Spinal cord (tissue), 10 donors: ENCODE measurements around the gene RHOC. TPM values are rescaled to one million over a fixed set of nuclear protein-coding genes. Genes with fewer than 3 reads are reported as not detected.
A peak's percentile ranks its signal among the peaks of the same experiment; 100 is the strongest.

Source experiments
- DNase-seq, 6 donors: peaks; one replicate each; pipeline versions ENCODE4 v3.0.0 to v3.0.0-alpha.2; 2013 to 2015; ENCODE audit warnings: low spot score in 6 of 6, low read depth in 4 of 6
- H3K27ac ChIP-seq: one replicate; pipeline ENCODE4 v1.5.1; 2013; ENCODE audit warnings: low read depth, low read length, control low read depth
- H3K27me3 ChIP-seq: one replicate; pipeline ENCODE4 v1.6.1; 2013; ENCODE audit warnings: low read length; ENCODE audit not compliant: control insufficient read depth, insufficient read depth
- H3K36me3 ChIP-seq: one replicate; pipeline ENCODE4 v1.6.1; 2013; ENCODE audit warnings: low read length; ENCODE audit not compliant: control insufficient read depth, insufficient read depth
- H3K4me1 ChIP-seq: one replicate; pipeline ENCODE4 v1.6.1; 2013; ENCODE audit warnings: low read length; ENCODE audit not compliant: control insufficient read depth, insufficient read depth
- H3K4me3 ChIP-seq: one replicate; pipeline ENCODE4 v1.5.1; 2013; ENCODE audit warnings: low read depth, low read length, control low read depth
- H3K9me3 ChIP-seq: one replicate; pipeline ENCODE4 v1.6.1; 2013; ENCODE audit warnings: low read length; ENCODE audit not compliant: control insufficient read depth, insufficient read depth
- WGBS: methylation state at CpG from one replicate; pipeline ENCODE4 v1.1.5; 2013; ENCODE audit warnings: missing lambda C conversion rate; ENCODE audit not compliant: insufficient coverage; 5-methylcytosine and 5-hydroxymethylcytosine counted together
- polyA plus RNA-seq, 2 donors: library from polyadenylated mRNA; unstranded; fragments of 120-200 nt; gene quantifications; one replicate each; pipeline ENCODE4 v1.2.1, GENCODE V29; 2013; ENCODE audit not compliant: insufficient read length in 2 of 2
- total RNA-seq, 2 donors: library from RNA; depleted of rRNA in 1 of 2; stranded (reverse); fragments of 120-200 nt in 1 of 2; fragments of >200 nt in 1 of 2; gene quantifications; one replicate each; pipeline versions ENCODE4 v1.2.3 to v1.2.4, GENCODE V29; 2013 to 2014
- donor health status: healthy.

RHOC gene
- total and polyA plus RNA-seq, 4 donors = 96.7 to 282 (median 223) TPM

- Histone ChIP-seq H3K4me1 (peaks cover 30% of the 10 kb centered on the region), H3K4me3 (no peak overlapping the region), H3K36me3 (no peaks in the 10 kb centered on the region), H3K27me3 (peaks cover 9% of the 10 kb centered on the region), H3K9me3 (no peaks in the 10 kb centered on the region), H3K27ac (no peak overlapping the region)
- no peak for DNase-seq
- no CpG with 5 or more reads among the region's 3 CpGs for WGBS
Measured at GRCh38 chr1:112720800-112721199, 13.9 kb upstream of the RHOC start.

DNA sequence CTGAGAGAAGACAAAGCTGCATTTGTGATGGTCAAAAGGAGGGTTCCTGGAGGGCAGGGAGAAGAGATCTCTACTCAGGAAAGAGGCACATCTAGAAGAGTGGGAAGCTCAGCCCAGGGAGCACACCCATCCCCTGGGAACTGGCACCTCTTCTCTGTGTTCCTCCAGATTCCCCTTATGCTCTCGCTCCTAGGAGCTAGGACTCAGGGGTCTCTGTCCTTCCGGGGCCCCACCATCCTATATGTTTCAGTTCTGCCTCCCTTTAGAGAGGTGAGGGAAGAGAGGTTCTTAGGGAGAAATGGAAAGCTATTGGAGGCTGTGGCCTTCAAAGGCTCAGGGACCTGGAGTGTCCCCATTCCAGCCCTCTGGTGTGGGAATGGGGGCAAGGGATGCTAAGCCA lies 12.8 kb upstream of the RHOC start:
- H3K4me3 ChIP-seq = no peak overlapping the region
- no peak overlapping the region for H3K27ac ChIP-seq
- no peaks in the 10 kb centered on the region for H3K36me3 ChIP-seq
- peaks cover 10% of the 10 kb centered on the region for H3K27me3 ChIP-seq
- no peak for DNase-seq
- no CpG with 5 or more reads among the region's 2 CpGs for WGBS
- H3K4me1 ChIP-seq = peaks cover 38% of the 10 kb centered on the region
- no peaks in the 10 kb centered on the region for H3K9me3 ChIP-seq

- Histone ChIP-seq H3K4me3 (no peak overlapping the region), H3K27ac (no peak overlapping the region), H3K4me1 (peaks cover 46% of the 10 kb centered on the region), H3K36me3 (no peaks in the 10 kb centered on the region), H3K27me3 (peaks cover 17% of the 10 kb centered on the region), H3K9me3 (no peaks in the 10 kb centered on the region)
- peak in 3 of 6 donors; percentile 48 to 87 (median 79) for DNase-seq
- 17% methylated on average over 43 of the region's 44 CpGs for WGBS
Measured at GRCh38 chr1:112718691-112719418, 11.9 kb upstream of the RHOC start.

DNA sequence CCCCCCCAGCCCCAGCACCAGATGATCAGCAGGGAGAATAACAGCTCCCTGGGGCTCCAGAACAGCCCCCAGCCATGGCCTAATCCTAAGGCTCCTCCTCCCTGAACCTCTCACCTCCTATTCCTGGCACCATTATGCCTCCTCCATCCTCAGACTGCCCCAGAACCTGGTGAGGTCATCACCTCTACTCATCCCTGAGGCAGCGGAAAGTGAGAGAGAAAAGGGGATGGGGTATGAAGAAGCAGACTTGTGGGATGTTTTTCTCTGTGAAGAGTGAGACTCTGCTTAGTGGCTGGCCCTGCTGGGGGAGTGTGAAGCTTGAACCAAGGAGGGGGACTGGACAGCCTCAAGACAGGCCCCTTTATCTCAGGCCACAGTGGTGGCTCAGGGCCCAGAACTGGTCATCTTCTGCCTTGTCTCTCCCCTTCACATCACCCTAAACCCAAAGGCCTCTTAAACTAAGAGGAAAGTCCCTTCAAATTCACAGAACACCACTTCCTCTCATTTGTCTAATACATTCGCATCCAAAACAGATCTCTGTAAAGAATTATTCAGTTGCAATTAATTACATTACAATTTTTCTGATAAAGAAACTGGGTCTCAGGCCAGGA lies 10.4 kb upstream of the RHOC start:
- no CpG with 5 or more reads among the region's 2 CpGs for WGBS
- no peaks in the 10 kb centered on the region for H3K9me3 ChIP-seq
- H3K27me3 ChIP-seq = peaks cover 19% of the 10 kb centered on the region
- no peak overlapping the region for H3K4me3 ChIP-seq
- no peaks in the 10 kb centered on the region for H3K36me3 ChIP-seq
- H3K27ac ChIP-seq = no peak overlapping the region
- DNase-seq = no peak
- H3K4me1 ChIP-seq = peaks cover 41% of the 10 kb centered on the region

DNA sequence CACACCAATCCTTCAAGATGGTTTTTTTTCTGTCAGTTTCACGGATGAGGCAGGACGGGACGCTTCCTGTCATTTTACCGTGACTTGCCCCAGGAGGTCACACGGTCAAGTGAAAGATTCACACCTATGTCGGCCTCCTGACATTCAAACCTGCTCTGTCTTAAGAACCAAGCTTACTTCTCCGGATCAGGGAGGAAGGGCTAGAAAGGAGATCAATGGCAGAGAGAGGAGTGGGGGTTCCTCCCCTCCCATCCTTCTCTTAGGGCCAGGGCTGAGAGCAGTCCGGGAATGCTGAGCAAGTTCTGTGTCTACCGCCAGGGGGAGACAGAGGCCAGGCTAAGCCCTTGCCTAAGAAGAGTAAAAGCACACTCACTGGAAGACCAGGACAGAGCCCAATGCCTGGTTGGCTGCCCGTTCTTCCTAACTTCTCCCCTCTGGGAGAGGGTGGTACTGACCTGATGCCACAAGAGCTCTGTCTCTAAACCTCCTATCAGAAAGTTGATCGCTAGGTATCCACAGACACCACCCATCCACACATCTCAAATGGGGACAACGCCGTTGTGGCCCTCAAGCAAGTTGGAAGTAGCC lies 9.3 kb upstream of the RHOC start:
- peak overlapping the region; percentile 13 for H3K27ac ChIP-seq
- H3K4me1 ChIP-seq = peaks cover 39% of the 10 kb centered on the region
- H3K36me3 ChIP-seq = no peaks in the 10 kb centered on the region
- H3K27me3 ChIP-seq = peaks cover 19% of the 10 kb centered on the region
- peak in 5 of 6 donors; percentile 87 to 98 (median 92) for DNase-seq
- H3K9me3 ChIP-seq = no peaks in the 10 kb centered on the region
- WGBS = 25% methylated on average over 7 of the region's 13 CpGs
- H3K4me3 ChIP-seq = peak overlapping the region; percentile 70

GRCh38 chr1:112715264-112716053 lies 8.5 kb upstream of the RHOC start, which contains the start of gene PPM1J:
Gene PPM1J, minus strand, starts transcription at chr1:112715332. Its CDS starts 31 bp downstream, at chr1:112715301.
- Histone ChIP-seq H3K4me1 (peaks cover 44% of the 10 kb centered on the region), H3K36me3 (no peaks in the 10 kb centered on the region), H3K27me3 (peaks cover 23% of the 10 kb centered on the region), H3K9me3 (no peaks in the 10 kb centered on the region), H3K4me3 (peak within 1 kb of the TSS; percentile 70), H3K27ac (peak within 1 kb of the TSS; percentile 13)
- under 1% methylated on average over 51 of the region's 51 CpGs for WGBS
- peak in 4 of 6 donors; percentile 54 to 93 (median 79) for DNase-seq

DNA sequence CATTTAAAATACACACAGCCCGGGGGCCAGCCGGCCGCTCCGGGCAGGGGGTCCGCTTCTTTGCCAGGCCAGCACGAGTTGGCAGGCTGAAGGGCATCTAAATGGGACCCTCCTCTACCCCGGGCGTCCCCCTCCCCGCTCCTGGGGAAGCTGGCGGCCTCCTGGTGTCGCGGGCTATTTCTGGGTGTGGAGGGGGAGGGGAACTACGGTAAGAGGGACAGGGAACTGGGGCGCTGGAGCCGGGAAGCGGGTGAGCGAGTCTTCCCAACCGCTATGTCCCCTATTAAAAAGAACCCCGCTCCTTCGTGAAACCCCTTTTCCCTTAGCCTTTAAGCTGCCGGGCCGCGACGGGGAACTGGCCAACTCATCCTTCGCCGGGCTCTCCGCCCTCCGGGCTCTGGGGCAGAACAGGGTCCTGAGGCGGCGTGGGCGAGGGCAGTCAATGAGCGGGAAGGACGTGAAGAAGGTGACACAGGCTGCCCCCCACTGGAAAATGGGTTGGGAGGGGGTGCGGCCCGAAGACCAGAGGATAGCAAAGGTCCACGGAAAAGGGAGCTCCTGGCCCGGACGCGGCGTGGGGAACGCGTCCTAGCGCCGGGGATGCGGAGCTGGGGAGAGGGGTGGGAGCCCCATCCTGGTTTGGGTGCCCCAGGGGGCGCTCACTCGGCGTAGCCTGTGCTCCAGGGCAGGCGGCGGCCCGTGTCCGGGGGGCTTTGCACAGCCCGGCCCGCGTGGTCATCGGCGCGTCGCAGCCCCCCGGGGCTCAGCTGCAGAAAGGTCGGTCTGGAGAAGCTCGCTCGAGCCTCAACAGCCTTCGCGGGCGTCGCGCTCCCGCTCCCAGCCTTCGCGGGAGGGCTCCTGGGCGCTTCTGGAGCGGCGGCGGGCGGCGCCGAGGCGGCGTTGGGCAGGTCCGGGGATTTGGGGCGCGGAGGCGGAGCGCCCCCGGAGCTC lies 7.7 kb upstream of the RHOC start:
- peaks cover 44% of the 10 kb centered on the region for H3K4me1 ChIP-seq
- peaks cover 2% of the 10 kb centered on the region for H3K36me3 ChIP-seq
- H3K4me3 ChIP-seq = peak overlapping the region; percentile 45
- DNase-seq = peak in 1 of 6 donors; percentile 18
- H3K27me3 ChIP-seq = peaks cover 21% of the 10 kb centered on the region
- under 1% methylated on average over 71 of the region's 86 CpGs for whole genome bisulfite sequencing
- H3K9me3 ChIP-seq = no peaks in the 10 kb centered on the region
- no peak overlapping the region for H3K27ac ChIP-seq

DNA sequence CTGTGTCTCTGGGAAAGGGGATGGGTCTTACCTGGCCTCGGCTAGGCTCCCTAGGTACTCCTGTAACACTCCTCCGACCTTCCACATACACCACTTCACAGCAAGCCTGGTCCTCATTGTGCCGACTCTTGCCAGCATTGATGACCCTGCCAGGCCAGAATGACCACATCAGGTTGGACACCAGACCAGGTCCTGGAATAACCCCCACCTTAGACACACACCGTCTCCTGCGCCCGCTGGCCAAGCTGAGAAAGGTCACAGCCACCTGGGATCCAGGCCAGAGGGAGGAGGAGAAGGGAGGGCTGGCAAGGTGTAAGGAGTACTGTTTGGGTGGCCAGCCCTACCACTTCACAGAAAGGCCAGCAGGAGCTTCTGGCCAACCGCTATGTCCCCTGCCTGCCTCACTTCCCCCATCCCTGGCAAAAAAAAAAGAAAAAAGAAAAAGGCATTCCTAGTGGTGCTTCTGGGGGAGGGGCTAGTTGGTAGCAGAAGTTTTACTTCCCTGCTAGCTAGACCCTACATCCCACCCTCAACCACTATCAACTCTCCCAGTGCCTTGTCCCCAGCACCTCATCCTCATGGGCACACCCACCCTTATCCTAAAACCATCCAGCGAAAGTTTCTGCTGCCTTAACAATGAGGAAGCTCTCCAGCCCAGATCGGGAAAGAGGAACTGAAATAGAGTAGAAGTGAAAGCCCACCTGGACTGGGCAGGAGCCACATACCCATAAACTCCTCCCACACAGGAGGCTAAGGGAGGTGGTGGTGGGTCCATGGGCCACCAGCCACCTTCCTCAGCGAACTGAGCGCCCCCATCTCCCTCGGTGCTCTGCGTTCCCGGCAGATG lies 6.8 kb upstream of the RHOC start:
- Histone ChIP-seq H3K27ac (no peak overlapping the region), H3K36me3 (peaks cover 2% of the 10 kb centered on the region), H3K4me3 (peak overlapping the region; percentile 45), H3K4me1 (peaks cover 40% of the 10 kb centered on the region), H3K27me3 (peaks cover 19% of the 10 kb centered on the region), H3K9me3 (no peaks in the 10 kb centered on the region)
- WGBS = 28% methylated on average over 7 of the region's 14 CpGs
- DNase-seq = no peak
